Stimulated activated naive CD8-positive, alpha-beta T cell treated with anti-CD3 and anti-CD28 coated beads, Interleukin-15, amount 100 ng/mL, for 72 hours (primary cell): ENCODE data around the gene NANOS1.
A peak's percentile ranks its signal among the peaks of the same experiment; 100 is the strongest.

Source experiments
- ATAC-seq: fragments of 150-1000 bp; cut with Tn5 transposase; 2 replicates; pipeline ENCODE4 v1.10.0; 2021; ENCODE audit warnings: mild to moderate bottlenecking, moderate library complexity
- DNase-seq, 2 donors: peaks; one replicate each; pipeline ENCODE4 v3.0.0; 2021 to 2022
- H3K27ac Mint-ChIP-seq, 2 donors: one replicate each; pipeline ENCODE4 v1.8.0; 2022; ENCODE audit warnings: mild to moderate bottlenecking in 2 of 2, mixed read lengths in 2 of 2, moderate library complexity in 2 of 2
- H3K27me3 Mint-ChIP-seq: one replicate; pipeline ENCODE4 v1.8.0; 2022; ENCODE audit warnings: mixed read lengths
- H3K4me1 Mint-ChIP-seq: one replicate; pipeline ENCODE4 v1.8.0; 2022; ENCODE audit warnings: mild to moderate bottlenecking, mixed read lengths
- H3K4me3 Mint-ChIP-seq, 2 donors: one replicate each; pipeline ENCODE4 v1.8.0; 2022; ENCODE audit warnings: mild to moderate bottlenecking in 2 of 2, mixed read lengths in 2 of 2, moderate library complexity in 1 of 2
- H3K9me3 Mint-ChIP-seq, 2 donors: one replicate each; pipeline ENCODE4 v1.8.0; 2022; ENCODE audit warnings: mixed read lengths in 2 of 2

The NANOS1 gene

GRCh38 chr10:119073584-119073983, 44.1 kb downstream of the NANOS1 start:
- DNase-seq (no peak), ATAC-seq (no peak)
- H3K9me3 Mint-ChIP-seq, result no peaks in the 10 kb centered on the region
- peak overlapping the region in 1 of 2 donors; percentile 31 for H3K27ac Mint-ChIP-seq
- no peak overlapping the region for H3K4me3 Mint-ChIP-seq
- peaks cover 38% of the 10 kb centered on the region for H3K4me1 Mint-ChIP-seq
- no peaks in the 10 kb centered on the region for H3K27me3 Mint-ChIP-seq

GRCh38 chr10:119078422-119079179, 49.1 kb downstream of the NANOS1 start:
- peaks cover 48% of the 10 kb centered on the region for H3K4me1 Mint-ChIP-seq
- H3K4me3 Mint-ChIP-seq, result peak overlapping the region; percentile 91 to 98
- ATAC-seq, result no peak
- H3K27ac Mint-ChIP-seq, result peak overlapping the region in 1 of 2 donors; percentile 36
- no peak for DNase-seq
- no peaks in the 10 kb centered on the region for H3K27me3 Mint-ChIP-seq
- no peaks in the 10 kb centered on the region for H3K9me3 Mint-ChIP-seq

DNA sequence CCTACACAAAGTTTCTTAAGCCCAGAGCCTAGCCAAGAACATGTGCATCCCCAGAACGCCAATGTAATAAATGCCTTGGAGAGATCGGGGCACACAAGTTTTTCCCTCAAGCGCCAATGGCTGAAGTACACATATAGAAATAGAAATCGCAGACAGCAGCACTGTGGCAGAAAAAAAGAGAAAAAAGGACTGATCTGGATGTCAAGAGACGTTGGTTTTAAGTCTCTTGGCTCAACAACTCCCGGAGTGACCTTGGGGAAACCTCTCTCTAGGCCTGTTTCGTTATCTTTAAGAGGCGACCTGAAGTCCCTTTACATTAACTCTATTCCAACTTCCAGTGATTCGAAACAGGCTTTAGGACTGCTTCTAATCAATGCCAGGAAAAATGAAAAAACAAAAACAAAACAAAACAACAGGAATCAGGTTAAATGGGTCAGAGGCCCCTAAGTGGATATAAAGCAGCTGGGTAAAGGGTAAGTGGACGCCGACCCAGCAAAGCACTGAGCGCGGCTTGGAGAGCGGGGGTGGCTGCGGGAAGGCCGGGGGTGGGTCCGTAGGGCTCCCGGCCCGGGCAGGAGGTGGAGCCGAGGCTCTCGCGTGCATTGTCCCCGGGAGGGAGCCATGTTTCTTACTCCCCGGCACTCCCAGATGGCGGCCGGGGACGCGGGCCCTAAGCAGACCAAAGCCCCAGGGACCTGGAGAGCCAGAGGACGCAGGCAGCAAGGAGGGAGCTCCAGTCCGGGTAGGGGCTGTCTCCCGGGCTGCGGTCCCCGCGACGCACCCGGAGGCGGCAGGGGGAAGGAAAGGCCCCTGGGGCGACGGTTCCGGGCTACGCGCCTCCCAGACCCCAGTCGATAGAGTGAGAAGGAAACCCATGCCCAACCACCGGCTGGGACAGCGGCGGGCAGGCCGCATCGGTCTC, 50.3 kb downstream of the NANOS1 start:
- Mint-ChIP-seq H3K27me3 (no peaks in the 10 kb centered on the region), H3K9me3 (no peaks in the 10 kb centered on the region), H3K27ac (peak overlapping the region; percentile 98 to 99), H3K4me1 (peaks cover 44% of the 10 kb centered on the region), H3K4me3 (peak overlapping the region; percentile 91 to 98)
- peak; percentile 65 to 74 for DNase-seq
- peak; percentile 80 for ATAC-seq

DNA sequence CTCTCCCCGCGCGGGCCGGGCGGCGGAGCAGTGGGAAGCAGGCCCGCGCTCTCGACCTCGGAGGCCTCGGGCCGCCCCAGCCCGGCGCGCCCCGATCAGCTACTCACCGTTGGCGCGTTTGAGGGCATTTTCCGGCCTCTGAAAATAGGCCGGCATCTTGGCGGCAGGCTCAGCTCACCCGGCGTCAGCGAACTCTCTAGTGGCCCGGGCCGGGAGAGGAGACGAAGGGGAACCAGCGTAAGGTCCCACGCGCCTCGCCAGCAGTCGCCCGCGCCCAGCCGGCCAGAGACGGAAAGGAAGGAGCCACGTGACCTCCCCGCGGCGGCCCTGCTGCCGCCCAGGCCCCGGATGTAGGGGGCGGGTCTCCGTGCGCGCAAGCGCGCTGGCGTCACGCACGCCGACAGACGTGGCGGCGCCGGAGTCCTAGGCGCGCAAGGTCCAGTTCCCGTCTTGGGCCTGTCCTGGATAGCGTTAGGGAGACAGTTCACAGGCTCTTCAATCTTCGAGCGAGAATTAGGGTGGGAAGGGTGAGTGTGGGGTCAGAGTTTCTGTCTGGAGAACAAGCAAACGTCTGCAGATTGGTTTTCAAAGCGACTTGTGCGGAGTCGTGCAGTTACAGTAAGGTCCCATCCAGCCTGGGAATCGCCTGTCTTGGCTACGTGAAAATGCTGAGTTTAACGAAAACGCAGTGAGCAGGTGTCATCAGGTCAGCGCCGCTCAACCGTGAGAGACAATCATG, 51.2 kb downstream of the NANOS1 start, which contains the start of gene EIF3A:
TSS of gene EIF3A (minus strand) at position 297 of the 739 bp plus-strand sequence. CDS start at position 156, 141 bp downstream.
- Mint-ChIP-seq H3K27ac (peak within 1 kb of the TSS; percentile 98 to 99), H3K9me3 (no peaks in the 10 kb centered on the region), H3K4me3 (peak within 1 kb of the TSS; percentile 91 to 98), H3K27me3 (no peaks in the 10 kb centered on the region), H3K4me1 (peaks cover 39% of the 10 kb centered on the region)
- ATAC-seq (peak; percentile 91), DNase-seq (peak; percentile 93)
